Activated T-helper 1 cell treated with Interleukin-2 at 50 U/mL for 16 hours (primary cell): ENCODE data around the gene C3.
"Not testable (repeated sequence)": the region's sequence is repeated elsewhere in the genome, so short reads cannot be mapped to it uniquely, and the experiment has no call there.

Experiments used
- DNase-seq: peaks from one replicate; pipeline ENCODE4 v3.0.0-alpha.2; 2020; ENCODE audit warnings: low read depth

Gene C3

DNA sequence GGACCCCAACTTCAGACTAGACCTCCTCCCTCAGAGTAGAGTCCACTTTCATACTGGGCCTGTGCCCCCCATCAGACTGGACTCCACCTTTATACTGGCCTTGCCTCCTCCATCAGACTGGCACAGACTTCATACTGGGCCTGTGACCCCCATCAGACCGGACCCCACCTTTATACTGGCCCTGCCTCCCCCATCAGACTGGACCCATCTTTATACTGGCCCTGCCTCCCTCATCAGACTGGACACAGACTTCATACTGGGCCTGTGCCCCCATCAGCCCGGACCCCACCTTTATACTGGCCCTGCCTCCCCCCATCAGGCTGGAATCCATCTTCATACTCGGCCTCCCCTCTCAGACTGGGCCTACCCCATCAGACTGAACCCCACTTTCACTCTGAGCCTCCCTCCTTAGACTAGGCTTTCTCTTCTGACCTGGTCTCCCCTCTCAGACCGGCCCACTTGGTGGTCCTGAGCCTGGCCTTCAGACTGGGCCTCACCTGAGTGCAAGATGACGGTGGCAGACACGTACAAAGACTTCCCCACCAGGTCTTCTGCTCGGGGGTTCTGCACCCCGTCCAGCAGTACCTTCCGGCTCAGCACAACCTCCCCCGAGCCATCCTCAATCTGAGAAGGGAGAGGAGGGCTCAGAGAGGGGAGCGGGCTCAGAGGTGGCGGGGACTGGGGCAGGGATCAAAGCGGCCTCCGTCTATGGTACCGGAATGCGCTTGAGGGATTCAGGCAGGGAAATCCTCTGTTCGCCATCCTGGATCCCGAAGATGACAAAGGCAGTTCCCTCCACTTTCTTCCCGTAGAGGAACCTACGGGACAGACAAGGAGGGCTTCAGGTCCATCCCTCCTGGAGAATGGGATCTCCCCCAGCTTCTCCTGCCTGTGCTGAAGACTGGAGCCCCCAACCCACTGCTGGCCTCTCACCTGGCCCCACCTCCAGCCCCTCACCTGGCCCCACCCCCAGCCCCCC is 7.5 kb downstream of the C3 start:
- no peak for DNase-seq

DNA sequence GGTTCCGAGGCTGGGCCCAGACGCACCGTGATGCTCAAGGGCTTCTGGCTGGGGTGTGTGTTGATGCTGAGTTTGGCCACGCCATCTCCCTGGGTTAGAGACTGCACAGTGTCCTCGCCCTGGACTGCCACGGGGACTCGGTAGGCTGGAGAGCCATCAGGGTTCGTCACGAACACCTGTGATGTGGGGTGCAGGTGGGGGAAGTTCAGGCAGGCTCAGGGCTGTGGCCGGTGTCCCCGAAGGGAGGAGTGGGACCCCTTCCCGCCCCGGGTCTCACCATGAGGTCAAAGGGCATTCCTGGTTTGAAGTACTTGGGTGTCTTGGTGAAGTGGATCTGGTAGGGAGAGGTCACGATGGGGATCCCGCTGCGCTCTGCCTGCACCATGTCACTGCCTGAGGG is 8.2 kb downstream of the C3 start:
- DNase-seq, result no peak

DNA sequence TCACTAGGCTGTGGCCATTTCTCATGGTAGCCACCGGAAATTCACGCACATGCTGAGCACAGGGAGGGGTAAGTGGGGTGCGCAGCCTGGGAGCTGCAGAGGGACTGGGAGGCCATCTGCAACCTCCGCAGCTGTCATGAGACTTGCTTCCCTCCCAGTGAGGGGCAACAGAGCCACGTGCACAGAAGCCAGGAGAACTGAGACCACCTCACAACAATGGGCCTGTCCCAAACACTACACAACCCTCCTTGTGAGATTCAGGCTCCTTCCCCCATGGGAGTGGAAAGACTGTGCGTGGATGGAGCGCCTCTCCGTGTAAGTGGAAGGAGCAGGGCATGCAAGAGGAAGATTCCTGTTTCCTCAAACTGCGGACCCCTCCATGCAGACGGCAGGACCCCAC is 8.8 kb downstream of the C3 start:
- no peak for DNase-seq

DNA sequence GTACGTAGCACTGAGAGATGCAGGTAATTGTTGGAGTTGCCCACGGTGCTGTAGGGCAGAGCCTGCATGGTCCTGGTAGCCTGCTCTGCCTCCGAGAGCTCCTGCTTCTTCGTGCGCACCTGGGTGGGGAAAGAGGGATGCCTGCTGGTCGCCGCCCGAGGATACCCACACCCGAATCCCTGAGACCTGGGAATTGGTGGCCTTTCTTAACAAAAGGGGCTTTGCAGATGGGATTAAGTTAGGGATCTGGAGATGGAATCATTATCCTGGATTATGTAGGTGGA is 9.4 kb downstream of the C3 start:
- DNase-seq, result no peak

DNA sequence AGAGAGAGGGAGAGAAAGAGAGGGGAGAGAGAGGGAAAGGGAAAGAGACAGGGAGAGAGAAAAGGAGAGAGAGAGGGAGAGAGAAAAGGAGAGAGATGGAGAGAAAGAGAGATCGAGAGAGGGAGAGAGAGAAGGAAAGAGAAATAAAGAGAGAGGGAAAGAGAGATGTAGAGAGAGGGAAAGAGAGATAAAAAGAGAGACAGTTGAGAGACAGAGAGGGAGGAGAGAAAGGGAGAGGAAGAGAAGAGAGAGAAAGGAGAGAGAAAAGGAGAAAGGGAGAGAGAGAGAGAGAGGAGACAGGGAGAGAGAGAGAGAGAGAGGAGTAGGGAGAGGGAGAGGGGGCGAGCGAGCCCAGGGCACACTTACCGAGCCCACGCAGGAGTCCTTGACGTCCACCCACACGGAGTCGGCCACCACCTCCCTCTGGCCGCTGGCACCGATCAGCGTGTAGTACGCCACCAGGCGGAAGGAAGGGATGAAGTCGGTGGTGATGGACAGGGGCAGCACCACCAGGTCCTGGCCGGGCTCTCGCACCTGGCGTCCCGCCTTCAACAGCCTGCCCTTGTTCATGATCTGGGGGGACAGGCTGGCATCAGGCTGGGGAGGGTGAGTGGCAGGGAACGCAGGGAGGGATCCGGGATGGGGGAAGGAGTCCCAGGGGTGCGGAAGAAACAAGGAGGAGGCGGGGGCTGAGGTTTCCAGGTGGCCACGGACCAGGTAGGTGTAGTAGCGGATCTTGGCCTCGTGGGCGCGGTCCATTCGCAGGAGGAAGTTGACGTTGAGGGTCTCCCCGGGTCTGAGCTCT is 10.0 kb downstream of the C3 start:
- no peak for DNase-seq

DNA sequence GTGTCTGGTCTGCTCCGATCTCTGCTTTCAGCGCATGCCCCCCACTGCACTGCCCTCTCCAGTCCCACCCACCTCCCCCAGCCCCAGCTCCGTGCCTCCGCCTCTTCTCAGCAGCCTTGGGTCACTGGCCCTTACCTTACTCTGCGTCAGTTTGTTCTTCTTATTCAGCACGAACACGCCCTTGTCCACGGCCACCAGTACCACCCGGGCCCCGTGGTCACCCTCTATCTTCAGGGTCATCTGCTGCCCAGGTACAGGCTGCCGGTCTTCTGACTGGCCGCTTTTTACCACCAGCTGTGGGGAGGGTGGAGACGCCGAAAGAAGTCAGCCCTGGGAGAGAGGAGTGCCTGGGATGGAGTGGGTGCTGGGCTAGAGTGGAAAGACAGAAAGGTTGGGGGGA is 10.9 kb downstream of the C3 start:
- no peak for DNase-seq

DNA sequence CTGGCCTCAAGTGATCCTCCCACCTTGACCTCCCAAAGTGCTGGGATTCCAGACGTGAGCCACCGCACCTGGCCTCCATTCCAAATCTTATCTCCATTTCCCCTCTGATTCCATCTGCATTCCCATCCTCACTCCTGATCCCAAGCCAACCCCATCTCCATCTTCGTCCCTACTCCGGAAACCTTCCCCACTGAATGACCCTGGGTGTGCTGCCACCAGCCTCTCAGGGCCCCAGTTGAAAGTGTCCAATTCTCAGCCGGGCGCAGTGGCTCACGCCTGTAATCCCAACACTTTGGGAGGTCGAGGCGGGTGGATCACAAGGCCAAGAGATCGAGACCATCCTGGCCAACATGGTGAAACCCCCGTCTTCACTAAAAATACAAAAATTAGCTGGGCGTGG is 11.5 kb downstream of the C3 start:
- DNase-seq, result not testable (repeated sequence)

DNA sequence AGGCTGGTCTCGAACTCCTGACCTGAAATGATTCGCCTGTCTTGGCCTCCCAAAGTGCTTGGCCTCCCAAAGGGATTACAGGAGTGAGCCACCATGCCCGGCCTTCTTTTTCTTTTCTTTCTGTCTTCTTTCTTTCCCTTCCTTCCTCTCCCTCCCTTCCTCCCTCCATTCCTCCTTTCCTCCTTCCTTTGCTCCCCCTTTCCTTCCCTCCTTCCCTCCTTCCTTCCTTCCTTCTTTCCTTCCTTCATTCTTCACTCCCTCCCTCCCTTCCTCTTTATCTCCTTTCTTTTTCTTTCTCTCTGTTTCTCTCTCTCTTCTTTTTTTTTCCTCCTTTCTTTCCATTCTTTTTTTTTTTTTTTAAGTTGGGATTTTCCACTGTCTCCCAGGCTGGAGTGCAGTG is 12.1 kb downstream of the C3 start:
- DNase-seq, result no peak

DNA sequence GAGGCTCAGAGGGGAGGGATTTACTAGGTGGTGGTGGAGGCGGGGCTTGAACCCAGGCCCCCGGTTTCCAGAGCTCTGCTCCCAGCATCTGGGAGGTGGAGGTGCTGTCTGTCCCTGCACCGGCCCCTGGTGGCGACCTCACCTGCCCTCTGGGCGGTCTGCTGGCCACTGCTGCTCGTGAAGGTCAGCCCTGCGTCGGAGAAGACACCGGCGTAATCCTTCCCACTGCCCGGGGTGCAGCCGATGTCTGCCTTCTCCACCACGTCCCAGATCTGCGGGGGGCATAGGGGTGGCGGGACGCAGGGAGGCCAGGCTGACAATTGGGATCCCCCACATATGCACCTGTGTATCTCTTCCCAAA is 12.8 kb downstream of the C3 start:
- DNase-seq, result no peak

DNA sequence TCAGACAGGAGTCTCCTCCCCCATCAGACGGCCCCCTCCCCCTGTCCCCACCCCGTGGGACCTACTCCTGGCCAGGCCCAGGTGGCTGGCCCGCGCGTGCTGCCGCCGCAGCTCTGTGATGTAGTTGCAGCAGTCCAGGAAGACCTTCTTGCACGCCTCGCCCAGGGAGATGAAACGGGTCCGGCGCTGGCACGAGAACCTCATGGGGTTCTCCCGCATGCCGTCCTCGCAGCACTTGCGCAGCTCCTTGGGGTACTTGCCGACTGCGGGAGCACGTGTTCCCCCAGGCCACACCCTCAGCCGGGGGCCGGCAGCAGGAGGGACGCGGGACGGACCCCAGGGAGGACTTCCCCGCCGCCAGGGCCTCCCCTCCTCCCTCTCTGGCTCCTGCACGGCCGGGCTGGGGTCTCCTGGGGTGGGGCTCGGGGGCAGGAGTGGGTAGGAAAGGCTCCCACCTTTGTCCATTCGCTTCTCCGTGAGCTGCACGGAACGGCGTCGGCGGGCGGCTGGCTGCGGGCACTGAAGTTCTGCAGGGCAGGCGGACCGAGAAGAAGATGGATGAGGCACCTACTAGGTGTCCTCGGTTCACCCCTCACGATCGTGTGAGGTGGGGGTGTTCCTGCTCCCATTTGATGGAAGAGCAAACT is 13.3 kb downstream of the C3 start:
- no peak for DNase-seq

DNA sequence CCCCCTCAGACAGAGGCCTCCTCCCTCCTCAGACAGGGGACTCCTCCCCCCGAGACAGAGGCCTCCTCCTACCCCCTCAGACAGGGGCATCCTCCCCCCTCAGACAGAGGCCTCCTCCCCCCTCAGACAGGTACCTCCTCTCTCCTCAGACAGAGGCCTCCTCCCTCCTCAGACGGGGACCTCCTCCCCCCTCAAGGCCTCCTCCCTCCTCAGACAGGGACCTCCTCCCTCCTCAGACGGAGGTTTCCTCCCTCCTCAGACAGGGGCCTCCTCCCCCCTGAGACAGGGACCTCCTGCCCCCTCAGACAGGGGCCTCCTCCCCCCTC is 13.9 kb downstream of the C3 start:
- no peak for DNase-seq

DNA sequence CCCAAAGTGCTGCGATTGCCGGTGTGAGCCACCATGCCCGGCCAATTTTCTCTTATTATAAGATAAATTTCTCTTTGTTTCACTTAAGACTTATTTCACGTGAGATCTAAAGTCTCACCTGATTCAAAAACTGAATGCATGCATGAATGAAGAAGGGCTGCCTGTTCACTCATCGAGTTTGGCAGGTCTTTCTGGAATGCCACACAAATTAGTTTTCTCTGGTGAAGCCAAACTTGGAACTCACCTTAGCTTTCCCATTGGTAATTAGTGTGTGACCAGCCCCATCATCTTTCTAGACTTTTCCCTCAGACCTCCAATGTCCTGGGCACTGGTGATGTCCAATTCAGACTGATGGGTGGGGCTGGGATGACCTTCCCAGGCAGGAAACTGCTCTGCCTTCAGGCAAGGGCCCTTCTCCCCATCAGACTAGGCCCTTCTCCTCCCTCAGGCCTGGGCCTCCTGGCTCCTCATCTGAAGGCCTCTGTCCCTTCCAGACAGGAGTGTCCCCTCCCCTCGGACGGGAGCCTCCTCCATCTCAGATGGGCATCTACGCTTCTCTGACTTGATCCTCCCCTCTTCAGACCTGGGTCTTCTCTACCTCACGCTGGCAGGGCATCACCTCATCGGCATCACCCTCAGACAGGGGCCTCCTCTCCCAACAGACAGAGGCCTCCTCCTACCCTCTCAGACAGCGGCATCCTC is 14.4 kb downstream of the C3 start:
- no peak for DNase-seq

DNA sequence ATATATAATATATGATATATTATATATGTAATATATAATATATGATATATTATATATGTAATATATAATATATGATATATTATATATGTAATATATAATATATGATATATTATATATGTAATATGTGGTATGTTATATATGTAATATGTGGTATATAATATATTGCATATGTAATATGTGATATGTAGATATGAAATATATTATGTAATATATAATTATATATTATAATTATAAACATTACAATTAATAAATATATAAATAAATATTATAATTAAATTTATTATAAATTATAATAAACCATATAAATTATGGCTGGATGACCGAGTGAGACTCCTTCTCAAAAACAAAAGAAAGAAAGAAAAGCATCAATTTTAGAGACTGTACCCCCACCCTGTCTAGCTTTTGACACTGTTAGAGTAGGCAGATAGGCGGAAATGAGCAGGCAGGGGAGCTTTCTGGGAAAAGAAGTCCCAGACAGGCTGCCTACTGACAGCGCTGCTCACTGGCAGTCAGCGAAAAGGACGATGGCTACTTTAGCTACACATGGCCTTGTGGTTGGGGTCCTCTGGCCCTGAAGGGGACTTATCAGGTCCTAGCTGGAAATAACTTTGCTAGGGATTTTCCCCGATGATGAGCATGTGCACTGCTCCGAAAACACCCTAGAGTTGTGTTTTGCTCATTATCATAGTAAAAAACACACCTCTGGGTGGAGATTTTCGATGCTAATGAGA is 19.7 kb downstream of the C3 start:
- DNase-seq, result no peak

DNA sequence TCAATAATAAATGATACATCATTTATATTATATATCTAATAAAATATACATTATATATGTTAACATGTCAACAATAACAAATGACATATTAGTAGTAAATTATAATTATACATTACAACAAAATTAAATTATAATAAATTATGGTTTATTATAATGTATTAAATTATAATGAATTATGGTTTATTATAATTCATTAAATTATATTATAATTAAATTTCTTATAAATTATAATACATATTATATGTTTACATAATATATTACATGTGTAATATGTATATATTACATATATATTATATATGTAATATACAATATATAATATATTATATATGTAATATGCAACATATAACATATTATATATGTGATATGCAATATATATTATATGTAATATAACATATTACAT is 20.5 kb downstream of the C3 start:
- no peak for DNase-seq

DNA sequence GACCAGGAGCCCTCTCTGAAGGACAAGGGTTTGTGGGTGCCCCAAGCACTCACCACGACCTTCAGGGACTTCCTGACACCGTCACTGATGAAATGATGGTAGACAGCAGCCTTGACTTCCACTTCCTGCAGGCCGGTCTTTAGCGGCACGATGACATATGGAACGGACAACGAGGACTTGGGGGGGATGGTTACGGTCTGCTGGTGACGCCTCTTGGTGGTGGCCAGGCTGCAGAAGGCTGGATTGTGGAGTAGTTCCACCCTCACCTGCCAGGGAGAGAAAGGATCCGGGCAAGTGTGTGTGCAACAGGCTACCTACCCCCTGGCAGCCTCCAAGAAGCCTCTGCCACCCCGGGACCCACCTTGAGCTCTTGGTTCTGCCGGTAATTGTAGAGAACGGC is 23.2 kb downstream of the C3 start:
- no peak for DNase-seq

DNA sequence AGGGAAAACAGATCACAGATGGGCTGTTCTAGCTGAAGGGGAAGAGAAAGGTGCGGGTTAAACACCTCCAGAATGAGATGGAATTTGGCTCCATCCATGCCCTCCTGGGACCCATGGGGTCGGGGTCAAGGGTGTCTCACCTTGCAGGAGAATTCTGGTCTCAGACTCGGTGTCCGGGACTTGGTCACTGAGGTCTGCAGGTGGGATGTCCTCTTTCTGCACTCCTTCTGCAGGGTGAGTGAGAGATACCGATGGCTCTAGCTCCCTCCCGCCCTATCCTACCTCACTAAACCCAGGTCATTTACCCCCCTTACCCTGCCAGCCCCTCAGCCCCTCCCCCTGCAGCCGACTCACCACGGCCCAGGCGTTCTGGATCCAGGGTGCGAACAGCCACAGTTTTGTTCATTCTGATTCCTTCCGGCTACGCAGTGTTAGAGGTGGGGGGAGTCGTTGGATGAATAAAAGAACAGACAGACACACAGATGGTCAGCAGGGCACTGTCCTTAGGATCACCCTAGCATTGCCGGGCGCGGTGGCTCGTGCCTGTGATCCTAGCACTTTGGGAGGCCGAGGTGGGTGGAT is 24.1 kb downstream of the C3 start:
- no peak for DNase-seq

DNA sequence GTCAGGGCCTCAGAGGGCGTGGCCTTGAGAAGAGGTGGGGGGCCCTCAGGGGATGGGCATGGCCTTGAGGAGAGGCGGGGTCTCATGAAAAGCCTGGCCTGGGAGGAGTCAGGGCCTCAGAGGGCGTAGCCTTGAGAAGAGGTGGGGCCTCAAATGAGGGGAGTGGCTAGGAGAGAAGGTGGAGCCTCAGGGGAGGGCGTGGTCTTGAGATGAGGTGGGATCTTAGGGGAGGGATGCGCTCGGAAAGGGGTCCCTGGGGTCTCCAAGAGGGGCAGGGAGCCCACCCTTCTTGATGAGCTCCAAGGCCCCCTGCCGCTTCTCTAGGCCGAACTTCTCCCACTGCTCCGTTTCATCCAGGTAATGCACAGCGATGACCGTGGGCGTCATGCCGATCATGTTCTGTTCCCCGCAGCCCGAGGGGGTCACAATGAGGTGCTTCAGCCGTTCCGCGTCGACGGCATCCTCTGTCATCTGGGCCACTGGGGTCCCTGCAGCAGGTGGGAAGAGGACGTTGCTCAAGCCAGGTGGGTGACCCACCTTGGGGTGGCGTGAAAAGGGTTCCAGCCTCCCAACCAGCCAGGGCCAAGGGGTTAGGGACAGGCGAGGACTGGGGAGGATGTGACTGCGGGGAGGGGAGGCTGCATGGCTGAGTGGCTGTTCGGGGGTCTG is 26.2 kb downstream of the C3 start:
- DNase-seq, result no peak

DNA sequence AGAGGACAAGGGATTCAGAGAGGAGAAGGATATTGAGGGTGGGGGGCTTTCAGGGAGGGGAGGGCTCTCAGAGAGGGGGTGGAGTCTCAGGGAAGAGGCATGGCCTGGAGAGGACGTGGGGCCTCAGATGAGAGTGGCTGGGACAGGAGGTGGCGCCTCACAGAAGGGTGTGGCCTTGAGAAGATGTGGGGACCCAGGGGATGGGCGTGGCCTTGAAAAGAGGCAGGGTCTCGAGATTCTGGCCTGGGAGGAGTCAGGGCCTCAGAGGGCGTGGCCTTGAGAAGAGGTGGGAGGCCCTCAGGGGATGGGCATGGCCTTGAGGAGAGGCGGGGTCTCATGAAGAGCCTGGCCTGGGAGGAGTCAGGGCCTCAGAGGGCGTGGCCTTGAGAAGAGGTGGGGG is 26.8 kb downstream of the C3 start:
- DNase-seq, result no peak

DNA sequence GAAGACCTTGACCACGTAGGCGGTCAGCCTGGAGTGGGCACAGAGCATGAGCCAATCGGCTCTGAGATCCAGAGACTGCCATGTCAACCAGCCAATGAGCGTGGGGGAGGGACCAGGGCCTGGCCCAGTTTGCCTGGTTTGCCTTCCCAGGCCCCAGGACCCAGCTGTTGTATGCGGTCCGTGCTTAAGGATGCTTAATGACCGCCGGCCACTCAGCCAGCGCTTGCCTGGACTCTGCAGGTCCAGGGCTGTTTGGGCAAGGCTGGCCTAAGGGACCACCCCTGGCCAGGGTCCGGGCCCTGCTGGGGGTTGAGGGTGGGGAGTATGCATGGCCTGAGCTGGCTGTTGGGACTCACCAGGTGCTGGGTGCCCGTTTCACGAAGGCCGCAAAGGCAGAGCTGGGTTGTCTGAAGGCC is 27.4 kb downstream of the C3 start:
- no peak for DNase-seq

DNA sequence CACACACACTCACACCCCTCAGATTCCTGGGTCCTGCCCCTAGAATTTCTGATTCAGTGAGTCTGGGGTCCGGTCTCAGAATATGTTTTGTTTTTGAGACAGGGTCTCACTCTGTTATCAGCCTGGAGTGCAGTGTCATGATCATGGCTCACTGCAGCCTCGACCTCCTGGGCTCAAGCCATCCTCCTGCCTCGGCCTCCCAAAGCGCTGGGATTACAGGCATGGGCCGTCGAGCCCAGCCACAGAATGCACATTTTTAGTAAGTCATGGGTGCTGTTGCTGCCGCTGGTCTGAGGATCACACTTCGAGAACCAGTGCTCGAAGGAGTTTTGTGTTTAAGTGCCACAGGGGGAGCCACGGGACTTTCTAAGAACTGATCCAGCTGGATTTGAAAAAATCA is 28.4 kb downstream of the C3 start:
- DNase-seq, result no peak

DNA sequence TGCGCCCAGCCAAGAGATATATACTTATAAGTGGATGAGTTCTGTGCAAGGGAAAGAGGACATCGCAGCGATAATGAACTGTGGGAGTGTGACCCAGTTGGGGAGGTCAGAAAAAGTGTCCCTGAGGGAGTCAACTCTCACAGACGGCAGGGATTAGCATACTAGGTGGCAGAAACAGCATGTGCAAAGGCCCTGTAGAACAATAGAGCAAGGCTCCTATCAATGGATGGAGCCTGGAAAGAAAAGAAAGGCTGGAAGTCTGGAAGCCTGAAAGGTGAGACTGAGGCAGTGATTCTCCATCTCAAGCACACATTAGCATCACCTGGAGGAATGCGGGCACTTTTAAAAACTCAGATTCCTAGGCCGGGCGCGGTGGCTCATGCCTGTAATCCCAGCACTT is 29.1 kb downstream of the C3 start:
- DNase-seq, result no peak
